ENCODE results near the gene PTGIR.

PTGIR gene

DNA sequence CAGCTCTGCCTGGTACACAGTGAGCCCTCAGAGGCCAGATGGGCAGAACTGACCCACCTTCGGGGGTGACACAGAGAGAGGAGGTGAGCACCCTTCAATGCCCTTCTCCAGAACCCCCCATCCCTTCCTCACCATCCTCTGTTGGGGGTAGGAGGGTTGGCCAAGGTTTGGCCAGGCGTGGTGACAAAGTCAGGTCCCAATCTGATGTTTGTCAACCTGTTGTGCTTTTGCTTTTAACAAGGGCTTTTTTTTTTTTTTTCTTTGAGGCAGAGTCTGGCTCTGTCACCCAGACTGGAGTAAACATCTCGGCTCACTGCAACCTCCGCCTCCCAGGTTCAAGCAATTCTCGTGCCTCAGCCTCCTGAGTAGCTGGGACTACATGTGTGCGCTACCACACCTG, 7.3 kb downstream of the PTGIR start:
- in situ Hi-C loops (cut with HindIII; ENCODE audit: low sequenced_read_pairs) = no loop called here

- in situ Hi-C loops (cut with HindIII; ENCODE audit: low sequenced_read_pairs) = no loop called here
Measured at GRCh38 chr19:46616631-46617322, 8.1 kb downstream of the PTGIR start.

GRCh38 chr19:46615966-46616365, 8.9 kb downstream of the PTGIR start:
- in situ Hi-C loops (cut with HindIII; ENCODE audit: low sequenced_read_pairs) = no loop called here

DNA sequence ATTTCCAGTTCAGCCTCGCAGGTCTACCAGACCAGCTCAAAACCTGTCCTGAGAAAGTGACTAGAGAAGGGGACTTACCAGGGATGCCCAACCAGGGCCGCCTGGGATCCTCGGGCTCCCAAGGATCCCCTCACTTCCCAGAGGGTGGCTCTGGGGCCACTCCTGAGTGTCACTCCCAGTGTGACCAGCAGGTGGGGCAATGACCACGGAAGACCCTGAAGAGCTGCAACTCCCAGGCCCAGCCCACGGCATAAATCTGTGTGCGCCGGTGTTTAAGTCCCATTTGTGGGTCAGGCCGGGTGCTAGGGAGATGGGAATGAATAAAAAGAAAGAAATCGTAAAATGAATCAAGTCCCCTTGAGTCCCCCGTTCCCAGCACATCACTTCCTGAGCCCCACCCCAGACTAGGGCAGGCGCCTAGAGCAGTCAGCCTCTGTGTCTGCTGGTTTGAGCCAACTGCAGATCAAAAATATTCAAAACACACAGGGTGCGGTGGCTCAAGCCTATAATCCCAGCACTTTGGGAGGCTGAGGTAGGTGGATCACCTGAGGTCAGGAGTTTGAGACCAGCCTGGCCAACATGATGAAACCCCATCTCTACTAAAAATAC, 10.7 kb downstream of the PTGIR start:
- in situ Hi-C loops (cut with HindIII; ENCODE audit: low sequenced_read_pairs) = no loop called here

- in situ Hi-C loops (cut with HindIII; ENCODE audit: low sequenced_read_pairs) = no loop called here
Measured at GRCh38 chr19:46613525-46613924, 11.4 kb downstream of the PTGIR start.

DNA sequence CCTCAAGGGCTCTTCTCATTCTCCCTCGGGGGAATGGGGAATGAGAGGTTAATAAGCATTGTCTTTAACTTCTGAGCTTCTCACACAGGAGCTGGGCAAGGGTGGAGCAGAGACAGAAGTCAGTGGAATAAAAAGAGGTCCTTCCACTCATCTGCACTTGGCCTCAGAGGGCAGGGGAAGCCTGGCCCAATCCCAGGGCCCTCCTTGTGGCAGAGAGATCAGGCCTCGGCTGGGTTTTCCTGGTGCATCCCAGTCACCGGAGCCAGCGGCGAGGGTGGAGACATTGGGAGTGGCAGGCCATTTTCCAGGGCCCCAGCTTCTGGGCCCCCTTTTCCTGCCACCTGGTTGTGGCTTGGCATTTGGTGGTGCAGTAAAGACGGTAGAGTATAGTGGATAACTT, 13.1 kb downstream of the PTGIR start:
- in situ Hi-C loops (cut with HindIII; ENCODE audit: low sequenced_read_pairs) = no loop called here

DNA sequence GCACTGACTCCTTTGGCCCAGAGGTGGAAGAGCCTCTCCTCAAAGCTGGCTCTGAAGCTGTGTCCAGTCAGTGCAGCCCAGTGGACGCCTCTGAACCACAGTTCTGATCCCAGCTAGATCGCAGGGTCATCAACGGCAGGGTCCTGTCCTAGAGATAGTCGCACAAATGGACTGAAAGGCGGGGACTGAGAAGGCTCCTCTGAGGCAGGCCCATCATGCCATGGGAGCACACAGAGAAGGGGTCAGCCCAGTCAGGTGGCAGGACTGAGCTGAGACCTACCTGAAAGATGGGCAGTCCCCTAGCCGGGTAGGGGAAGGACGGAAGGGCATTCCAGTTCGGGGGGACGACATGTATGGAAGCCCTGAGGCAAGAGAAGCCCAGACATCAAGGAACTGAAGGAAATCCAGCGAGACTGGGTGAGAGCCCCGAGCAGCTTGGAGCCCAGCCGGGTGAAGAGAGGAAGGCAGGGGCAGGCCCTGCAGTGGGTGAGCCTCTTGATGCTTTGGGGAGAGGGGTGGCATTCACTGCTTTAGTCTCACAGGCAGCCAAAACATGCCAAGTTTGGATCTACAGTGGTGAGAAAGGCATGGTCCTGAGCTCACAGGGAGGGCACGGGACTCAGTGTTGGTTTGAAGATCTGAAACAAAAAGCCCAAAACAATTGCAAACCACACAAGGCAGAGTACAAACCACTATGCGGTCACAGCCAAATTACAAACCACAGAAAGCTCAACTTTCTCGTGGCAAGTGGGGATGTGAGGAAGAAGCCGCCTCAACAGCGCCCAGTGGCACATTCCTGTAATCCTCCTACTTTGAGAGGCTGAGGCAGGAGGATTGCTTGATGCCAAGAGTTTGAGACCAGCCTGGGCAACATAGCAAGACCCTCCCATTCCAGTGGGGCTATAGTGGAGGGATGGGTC, 13.8 kb downstream of the PTGIR start:
- in situ Hi-C loops (cut with HindIII; ENCODE audit: low sequenced_read_pairs) = no loop called here

- in situ Hi-C loops (cut with HindIII; ENCODE audit: low sequenced_read_pairs) = no loop called here
Measured at GRCh38 chr19:46610413-46610775, 14.5 kb downstream of the PTGIR start.

- in situ Hi-C loops (cut with HindIII; ENCODE audit: low sequenced_read_pairs) = no loop called here
Measured at GRCh38 chr19:46609511-46610412, 15.1 kb downstream of the PTGIR start.

GRCh38 chr19:46608581-46609345, 16.1 kb downstream of the PTGIR start:
- in situ Hi-C loops (cut with HindIII; ENCODE audit: low sequenced_read_pairs) = no loop called here

DNA sequence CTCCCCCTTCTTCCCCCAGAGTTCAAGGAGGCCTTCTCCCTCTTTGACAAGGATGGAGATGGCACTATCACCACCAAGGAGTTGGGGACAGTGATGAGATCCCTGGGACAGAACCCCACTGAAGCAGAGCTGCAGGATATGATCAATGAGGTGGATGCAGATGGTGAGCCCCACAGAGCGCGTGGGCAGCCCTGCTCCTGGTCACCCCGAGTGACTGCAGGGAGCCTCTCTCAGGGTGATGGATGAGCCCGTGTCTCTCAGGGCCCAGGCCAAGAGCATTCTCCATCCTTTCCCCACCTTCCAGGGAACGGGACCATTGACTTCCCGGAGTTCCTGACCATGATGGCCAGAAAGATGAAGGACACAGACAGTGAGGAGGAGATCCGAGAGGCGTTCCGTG, 16.7 kb downstream of the PTGIR start:
- in situ Hi-C loops (cut with HindIII; ENCODE audit: low sequenced_read_pairs) = no loop called here

DNA sequence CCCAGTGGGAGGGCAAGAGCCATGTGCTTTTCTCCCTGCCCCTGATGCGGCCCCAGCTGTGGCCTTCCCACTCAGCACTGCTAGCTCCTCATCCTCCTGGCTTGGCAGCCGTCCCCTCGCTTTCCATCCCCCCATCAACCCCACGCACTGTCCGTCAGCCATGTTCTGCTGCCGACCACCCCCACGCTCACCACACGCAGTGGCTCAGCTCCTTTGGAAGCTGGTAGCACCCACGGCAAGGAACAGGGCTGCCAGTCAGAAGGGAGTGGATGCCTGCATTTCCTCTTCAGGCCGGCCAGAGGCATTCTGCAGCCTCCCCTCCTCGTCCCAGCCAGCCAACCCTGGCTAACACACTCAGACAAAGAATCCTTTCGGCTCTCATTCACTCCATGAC, 17.4 kb downstream of the PTGIR start:
- in situ Hi-C loops (cut with HindIII; ENCODE audit: low sequenced_read_pairs) = no loop called here

DNA sequence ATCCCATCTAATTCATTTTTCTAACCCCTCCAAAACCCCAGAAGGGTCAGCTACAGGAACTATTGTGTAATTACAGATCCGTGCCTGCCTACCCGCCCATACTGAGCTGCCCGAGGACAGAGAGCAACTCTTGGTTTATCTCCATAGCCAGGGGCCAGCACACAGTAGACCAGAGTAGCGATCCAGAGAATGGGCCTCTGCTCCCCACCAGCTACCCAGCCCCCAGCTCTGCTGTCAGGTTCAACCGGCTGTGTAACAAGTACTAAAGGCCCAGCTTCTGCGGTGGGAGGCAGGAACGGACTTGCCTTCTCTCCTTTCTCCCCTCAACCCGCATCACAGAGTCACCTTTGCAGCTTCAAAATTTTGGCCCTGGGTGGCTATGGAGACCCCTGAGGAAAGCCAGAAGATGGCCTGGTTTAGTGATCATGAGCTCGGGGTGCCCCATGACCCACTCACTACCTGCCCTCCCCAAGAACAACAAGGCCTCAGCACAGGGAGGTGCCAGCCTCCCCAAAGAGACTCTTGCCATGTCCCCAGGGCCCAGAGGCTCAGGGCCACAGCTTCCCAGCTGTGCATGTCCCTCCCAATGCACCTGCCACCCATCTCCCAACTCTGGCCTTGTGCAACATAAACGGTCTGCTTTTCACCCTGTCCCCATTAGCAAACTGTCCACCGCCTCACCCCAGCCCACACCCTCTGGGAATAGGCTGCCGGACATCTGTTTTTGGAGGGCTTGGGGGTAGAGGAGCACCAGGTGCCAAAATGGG, 18.0 kb downstream of the PTGIR start:
- in situ Hi-C loops (cut with HindIII; ENCODE audit: low sequenced_read_pairs) = no loop called here

- in situ Hi-C loops (cut with HindIII; ENCODE audit: low sequenced_read_pairs) = no loop called here
Measured at GRCh38 chr19:46606019-46606418, 18.9 kb downstream of the PTGIR start.

DNA sequence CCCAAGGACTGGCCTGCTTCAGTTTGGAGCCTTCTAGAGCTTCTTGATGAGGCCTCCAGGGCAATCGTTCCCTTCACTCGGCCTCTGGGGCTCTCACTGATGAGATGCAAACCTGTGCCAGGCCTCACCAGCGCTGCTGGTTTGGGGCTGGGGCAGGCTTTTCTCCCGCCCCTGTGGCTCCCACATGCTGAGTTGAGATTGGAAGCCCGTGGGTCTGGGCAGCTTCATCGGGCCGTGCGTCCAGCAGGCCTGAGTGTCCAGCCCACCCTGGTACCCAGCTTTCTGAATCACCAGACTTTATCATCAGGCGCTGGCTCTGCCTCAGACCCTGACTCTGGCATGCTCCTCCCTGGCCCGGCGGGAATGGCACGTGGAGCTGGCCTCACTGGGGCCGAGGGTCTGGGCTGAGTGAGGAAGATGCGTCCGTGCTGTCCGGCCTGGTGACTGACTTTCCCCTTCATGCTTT, 19.5 kb downstream of the PTGIR start:
- in situ Hi-C loops (cut with HindIII; ENCODE audit: low sequenced_read_pairs) = no loop called here

GRCh38 chr19:46604781-46605355, 20.0 kb downstream of the PTGIR start:
- in situ Hi-C loops (cut with HindIII; ENCODE audit: low sequenced_read_pairs) = no loop called here

GRCh38 chr19:46603752-46604231, 21.1 kb downstream of the PTGIR start:
- in situ Hi-C loops (cut with HindIII; ENCODE audit: low sequenced_read_pairs) = no loop called here

GRCh38 chr19:46603195-46603637, 21.7 kb downstream of the PTGIR start:
- in situ Hi-C loops (cut with HindIII; ENCODE audit: low sequenced_read_pairs) = no loop called here

Data from DLD1 (cell line).